ENCODE results near the gene C2orf92.
"Not testable (repeated sequence)": the region's sequence is repeated elsewhere in the genome, so short reads cannot be mapped to it uniquely, and the experiment has no call there.

The C2orf92 gene

DNA sequence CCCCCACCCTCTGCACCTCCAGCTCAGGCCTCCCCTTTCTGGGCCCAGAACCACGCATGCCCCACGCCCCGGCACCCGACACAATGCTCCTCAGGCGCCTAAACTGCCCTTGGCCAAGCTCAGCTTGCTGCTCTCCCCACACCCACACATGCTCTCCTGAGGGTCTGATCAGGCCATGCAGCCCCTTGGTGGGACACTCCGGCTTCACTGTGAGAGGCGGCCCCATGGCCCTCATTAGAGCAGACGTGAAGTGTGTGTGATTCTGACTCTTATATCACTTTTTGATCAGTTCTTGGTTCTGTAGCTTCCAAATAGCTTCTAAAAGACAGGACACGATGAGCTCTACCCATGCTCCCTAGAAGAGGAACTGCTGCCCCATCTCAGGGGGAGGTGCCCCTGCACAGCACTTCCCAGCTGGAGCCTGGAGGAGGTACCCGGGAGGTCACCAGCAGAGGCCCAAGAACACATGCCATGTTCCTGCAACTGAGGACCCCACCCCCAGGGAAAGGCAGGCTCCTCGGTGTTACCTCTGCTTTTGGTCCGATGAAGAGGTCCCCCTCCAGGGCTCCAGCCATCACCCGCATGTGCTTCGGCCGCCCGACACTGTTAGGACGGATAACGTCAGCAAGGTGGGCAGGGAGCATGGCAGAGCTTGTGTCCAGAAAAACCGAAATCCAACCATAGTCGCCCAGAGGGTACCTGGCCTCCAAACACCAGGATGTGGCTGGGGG, 9.3 kb upstream of the C2orf92 start:
- no peak for DNase-seq

- no peak for DNase-seq
Measured at GRCh38 chr2:97660775-97661389, 8.6 kb upstream of the C2orf92 start.

GRCh38 chr2:97661927-97662326, 7.6 kb upstream of the C2orf92 start:
- DNase-seq, result no peak

DNA sequence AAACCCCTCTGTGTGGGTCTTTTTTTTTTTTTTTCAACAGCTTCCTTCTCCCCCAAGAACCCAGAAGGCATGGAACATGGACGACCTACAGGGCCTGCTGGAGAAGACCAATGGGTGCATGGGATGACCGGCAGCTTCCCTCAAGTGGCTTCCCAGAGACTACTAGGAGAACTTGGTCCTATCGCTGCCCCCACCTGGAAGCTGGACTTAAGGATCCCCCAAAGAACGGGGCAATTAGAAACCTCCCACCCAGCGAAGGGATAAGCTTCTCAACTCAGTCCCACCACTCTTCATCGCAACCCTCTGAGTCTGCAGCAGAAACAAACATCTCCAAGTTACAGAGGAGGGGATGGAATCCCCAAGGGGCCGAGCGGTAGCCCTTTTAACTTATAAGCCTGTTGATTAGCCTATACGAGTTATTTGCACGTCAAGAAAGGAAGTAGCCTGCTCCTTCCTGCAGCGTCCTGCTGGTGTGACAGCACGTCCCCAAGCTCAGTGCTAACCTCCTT, 7.1 kb upstream of the C2orf92 start:
- no peak for DNase-seq

DNA sequence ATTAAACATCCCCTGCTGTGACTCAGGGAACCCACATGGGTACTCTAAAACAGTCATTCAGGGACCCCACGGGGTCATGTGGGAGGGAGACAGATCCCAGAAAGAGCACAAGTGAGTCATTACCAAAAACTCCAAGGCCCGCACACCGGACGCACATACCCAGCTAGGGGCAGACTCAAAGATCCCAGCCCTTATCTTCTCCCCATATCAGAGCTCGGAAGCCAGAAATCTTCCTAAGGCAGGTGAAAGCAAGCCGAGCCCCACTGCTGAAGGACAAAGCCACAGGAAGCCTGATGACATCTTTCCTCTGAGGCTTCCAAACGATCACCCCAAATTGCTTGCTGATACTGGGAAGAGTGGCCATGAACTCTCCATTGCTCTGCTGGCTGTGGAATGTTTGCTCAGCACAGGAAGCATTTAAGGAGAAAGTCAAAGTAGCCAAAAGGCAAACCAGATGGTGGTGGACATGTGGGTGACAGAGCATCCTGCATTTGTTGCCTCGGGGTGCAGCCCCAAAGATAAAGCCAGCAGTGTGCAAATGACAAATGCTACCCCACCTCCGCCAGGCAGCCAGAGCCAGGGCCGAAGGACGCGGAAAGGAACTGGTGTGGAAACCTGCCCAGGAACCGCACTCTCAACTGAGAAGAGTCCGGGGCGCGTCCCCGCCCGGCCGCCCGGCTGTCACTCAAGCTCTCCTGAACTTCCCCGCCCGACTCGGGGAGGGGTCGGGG, 6.5 kb upstream of the C2orf92 start:
- peak; percentile 91 for DNase-seq

DNA sequence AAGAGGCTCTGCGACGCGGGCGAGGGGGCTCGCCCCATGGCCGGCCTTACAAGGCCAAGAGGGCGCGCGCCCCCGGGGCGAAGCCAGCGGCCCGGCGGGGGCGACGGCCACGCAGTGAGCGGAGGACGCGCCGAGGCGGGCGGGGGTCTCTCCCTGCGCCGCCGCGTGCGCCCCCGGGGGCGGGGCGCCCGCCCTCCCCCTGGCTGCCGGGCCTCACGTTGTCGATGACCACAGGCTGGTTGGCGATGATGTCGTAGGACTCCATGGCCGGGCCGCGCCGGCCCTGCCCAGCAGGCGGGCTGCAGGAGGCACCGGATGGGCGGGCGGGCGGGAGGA, 5.9 kb upstream of the C2orf92 start:
- no peak for DNase-seq

DNA sequence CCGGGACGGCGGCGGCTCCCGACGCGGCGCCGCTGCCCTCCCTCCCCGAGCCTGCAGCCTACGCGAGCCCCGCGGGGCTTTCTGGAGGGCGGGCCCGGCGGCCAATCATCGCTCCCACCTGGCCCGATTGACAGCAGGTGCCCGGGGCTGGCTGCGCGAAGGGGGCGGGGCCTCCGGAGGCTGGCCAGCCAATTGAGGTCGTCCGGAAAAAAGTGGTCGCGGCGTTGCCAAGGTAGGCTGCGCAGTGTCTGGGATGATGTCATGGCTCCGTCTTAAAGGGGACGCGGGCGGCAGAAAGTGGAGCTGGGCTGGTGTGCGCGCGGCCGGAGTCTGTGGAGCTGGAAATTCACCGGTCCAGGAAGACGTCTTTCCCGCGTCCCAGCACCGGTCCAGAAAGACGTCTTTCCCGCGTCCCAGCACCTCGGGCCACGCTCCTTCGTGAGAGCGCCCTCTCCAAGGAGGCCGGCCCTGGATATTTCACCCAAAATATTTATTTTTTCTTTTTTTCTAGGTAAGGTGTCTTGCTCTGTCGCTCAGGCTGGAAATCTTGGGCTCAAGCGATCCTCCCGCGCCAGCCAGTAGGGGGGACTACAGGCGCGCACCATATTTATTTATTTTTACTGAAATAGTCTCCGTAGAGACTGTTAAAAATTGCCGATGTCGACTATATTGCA, 5.4 kb upstream of the C2orf92 start, which contains the start of gene ACTR1B:
ACTR1B (minus strand) TSS at position 83 of the 674 bp plus-strand sequence. CDS start 154 bp downstream, outside the sequence.
- DNase-seq, result peak; percentile 98

- no peak for DNase-seq
Measured at GRCh38 chr2:97664636-97664970, 4.9 kb upstream of the C2orf92 start.

DNA sequence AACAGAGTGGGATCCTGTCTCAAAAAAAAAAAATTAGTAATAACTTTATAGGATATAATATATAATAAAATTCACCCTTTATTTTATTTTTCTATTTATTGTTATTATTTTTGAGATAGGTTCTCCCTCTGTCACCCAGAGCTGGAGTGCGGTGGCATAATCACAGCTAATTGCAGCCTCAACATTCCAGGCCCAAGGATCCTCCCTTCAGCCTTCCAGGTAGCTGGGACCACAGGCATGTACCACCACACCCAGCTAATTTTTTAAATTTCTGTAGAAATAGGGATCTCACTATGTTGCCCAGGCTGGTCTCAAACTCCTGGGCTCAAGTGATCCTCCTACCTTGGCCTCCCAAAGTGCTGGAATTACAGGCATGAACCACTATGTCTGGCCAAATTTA, 958 bp downstream of the C2orf92 start:
- DNase-seq, result no peak

GRCh38 chr2:97671526-97671925, 2.0 kb downstream of the C2orf92 start:
- no peak for DNase-seq

DNA sequence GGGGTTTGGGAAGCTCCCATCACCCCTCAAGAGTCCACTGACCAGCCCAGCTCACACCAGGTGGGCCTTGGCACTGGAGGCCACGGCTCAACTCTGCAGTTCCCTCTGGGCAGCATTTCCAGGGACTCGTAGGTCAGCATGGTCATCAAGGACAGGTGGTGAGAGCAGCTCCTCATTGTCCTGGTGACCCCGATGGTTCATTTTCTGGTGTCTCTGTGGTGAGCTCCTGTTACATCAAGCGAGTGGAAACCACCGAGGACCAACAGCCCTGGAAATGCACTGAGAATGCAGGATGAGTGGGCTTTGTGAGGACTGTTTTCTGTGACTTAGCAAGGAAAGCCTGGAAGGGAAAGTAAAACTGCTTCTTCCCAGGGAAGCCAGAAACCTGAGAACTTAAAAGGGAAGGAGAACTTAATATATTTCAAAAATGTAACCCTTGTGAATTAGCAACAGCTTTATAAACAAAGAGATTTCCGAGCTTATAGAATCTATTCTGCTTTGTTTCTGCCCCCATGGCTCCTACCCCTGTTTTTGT, 3.2 kb downstream of the C2orf92 start:
- DNase-seq, result not testable (repeated sequence)

DNA sequence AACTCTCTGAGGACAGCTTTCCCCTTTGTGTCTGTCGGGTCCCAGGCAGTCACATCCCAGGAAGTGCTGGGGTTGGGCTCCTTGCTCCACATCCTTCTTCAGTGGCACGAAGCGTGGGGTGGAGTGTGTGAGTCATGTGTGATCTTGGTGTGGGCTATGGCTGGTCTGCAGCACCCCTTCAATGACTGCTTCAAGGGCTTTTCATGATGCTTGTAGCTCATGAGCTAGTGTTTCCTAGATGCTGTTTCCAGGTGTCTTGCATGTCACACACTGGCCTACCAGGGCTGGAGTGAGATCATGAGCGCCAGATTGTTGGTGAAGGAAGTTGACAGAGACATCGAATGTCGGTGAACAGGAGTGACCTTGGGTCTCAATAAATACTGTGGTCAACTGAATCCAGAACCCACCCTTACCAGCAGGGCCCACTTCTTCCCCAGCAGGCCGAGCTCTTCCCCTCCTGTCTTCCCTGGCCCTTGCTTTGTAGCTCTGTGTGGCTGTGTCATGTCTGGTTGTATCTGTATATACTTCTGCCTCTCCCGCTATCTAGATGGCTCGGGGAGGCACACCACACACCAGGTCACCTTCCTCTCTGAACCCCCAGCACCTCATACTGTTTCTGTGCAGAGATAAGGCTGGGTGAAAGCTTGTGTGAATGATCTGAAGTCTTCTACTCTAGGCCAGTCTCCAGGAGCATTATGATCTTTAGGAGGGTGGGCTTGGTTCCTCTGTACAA, 3.8 kb downstream of the C2orf92 start:
- peak; percentile 49 for DNase-seq

- DNase-seq, result peak; percentile 67
Measured at GRCh38 chr2:97673915-97674283, 4.4 kb downstream of the C2orf92 start.

GRCh38 chr2:97675430-97676113, 6.1 kb downstream of the C2orf92 start:
- DNase-seq, result no peak

- DNase-seq, result no peak
Measured at GRCh38 chr2:97676620-97677019, 7.1 kb downstream of the C2orf92 start.

GRCh38 chr2:97677480-97677879, 8.0 kb downstream of the C2orf92 start:
- DNase-seq, result no peak

DNA sequence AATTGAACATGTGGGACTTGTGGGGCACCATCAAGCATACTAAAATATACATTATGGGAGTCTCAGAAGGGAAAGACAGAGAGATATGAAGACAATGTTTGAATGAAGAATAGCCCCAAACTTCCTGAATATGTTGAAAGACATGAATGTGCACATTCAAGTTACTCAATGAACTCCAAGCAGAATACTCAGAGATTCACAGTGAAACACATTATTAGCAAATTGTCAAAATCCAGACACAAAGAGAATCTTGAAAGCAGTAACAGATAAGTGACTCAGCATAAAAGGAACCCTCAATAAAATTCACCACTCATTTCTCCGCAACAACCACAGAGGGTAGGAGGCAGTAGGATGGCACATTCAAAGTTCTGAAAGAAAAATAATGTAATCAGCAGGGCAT, 8.8 kb downstream of the C2orf92 start:
- no peak for DNase-seq

DNA sequence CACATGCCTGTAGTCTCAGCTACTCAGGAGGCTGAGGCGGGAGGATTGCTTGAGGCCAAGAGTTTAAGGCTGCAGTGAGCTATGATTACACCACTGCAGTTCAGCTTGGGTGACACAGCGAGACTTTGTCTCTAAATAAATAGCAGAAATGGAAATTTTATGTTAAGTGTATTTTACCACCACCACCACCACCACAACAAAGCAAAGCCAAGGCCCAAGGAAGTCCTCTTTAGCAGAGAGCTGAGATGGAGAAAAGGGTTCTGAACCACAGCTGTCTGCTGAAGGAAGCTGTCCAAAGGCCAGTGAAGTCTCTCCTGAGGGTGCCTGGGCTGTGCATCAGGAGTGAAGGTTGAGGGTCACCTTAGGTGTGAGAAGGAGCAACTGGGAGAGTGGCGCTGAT, 17.7 kb downstream of the C2orf92 start:
- DNase-seq, result not testable (repeated sequence)

GRCh38 chr2:97688062-97688827, 18.7 kb downstream of the C2orf92 start:
- DNase-seq, result no peak

GRCh38 chr2:97691166-97691565, 21.7 kb downstream of the C2orf92 start:
- no peak for DNase-seq

GRCh38 chr2:97693476-97693875, 24.0 kb downstream of the C2orf92 start:
- no peak for DNase-seq

Measured in activated CD4-positive, alpha-beta T cell treated with anti-CD3 and anti-CD28 coated beads for 48 hours (primary cell).